T47D (cell line): Measurements from ENCODE around the gene ABR.

Experiments
- DNase-seq, 2 experiments: peaks; one replicate each; pipeline versions ENCODE4 v3.0.0 to v3.0.0-alpha.2; 2011 to 2012; ENCODE audit warnings: low read depth in 1 of 2, low spot score in 1 of 2
- JUND ChIP-seq: IDR thresholded peaks from 2 replicates; pipeline ENCODE4 v1.6.1; 2012; ENCODE audit warnings: low read depth
- in situ Hi-C: cut with HindIII; loops from 2 replicates; pipeline ENCODE4 v1.10.0; 2016; ENCODE audit warnings: low sequenced_read_pairs, low pct_unique_long_range_greater_than_20kb

ABR gene

DNA sequence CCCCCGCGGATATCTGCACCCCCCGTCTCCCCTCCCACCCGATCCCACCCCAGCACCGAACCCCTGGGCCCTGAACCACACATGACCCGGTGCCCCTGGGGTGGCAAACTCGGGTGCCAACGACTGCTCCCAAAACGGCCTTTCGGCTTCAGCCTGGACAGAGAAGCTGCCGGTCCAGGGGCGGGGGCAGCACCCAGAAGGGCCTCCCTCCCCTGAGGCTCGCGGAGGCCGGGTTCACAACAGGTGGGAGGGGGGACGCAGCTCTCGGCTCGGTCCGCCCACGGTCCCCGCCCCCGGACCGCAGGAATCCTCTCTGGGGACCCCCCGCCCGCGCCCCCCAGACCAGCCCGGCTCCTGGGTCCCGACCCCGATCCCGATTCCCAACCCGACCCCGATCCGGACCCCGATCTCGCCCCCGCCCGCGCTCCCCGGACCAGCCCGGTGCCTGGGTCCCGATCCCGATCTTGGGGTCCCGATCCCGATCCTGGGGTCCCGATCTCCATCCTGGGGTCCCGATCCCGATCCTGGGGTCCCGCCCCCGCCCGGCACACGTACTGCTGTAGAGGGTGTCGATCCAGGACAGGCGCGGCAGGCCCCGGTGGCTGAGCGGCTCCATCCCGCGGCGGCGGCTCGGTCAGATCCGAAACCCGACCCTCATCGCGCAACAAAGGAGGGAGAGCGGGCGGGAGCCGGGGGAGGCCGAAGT is 516 bp downstream of the ABR start:
- no peak for TF ChIP-seq JUND
- in situ Hi-C loops: no loop called here
- DNase-seq: no peak

DNA sequence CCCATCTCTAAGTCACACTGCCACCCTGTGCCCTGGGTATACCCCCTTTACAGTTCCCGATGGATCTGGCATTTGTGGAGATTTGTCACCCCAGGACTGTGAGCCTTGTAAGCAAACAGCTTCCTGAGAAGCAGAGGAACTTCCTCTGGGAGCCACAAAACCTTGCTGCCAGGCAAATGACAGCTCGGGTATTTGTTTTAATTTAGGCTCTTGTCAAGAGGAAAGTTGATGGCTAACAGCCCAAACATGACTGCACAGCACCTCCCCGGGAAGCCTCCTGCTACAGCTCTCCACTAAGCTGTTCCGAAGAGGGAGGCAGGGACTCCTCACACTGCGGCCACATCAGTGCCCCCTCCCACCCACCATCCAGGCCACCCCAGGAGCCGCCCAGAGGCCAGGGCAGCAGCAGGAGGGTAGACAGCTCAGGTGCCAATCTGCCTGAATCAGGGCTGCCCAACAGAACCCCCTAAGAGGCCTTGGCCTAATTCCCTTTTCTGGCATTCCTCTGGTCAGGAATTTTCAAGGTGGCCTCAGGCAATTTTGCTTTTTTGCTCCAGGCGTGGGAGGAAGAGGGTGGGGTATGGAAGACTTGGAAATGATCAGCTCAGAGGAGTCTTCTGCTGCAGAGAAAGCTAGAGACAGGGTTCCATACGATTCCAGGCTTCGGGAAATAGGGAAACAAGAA is 2.6 kb downstream of the ABR start:
- no peak for TF ChIP-seq JUND
- in situ Hi-C loops: no loop called here
- DNase-seq: peak in 1 of 2 experiments; percentile 23

DNA sequence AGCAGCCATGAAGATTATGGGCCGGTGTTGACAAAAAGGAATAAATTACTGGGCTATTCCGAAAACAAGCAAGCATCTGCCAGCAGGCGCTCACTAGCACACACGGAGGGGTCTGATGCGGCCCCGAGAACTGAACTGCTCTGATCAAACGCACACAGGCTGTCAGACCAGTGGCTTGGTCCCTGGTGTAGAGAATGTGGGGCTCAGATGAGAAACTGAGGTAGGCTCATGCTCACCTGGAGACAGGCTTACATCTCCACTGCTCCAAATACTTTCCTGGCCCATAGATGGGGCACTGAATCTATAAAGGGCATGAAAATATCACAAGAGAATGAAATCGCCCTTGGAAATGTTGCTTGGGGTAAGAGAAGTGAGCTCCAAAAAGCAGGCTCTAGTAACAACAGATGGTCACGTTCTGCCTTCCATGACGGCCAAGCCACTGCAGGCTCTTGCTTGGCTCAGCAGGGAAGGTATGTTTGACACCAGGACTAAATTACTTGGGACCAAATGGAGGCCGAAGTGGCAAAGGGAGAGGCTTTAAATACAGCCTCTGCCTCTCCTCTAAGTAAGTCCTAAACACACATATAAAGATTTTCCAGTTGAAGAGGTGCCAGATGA is 5.4 kb downstream of the ABR start:
- in situ Hi-C loops: no loop called here
- no peak for DNase-seq
- TF ChIP-seq JUND: no peak

DNA sequence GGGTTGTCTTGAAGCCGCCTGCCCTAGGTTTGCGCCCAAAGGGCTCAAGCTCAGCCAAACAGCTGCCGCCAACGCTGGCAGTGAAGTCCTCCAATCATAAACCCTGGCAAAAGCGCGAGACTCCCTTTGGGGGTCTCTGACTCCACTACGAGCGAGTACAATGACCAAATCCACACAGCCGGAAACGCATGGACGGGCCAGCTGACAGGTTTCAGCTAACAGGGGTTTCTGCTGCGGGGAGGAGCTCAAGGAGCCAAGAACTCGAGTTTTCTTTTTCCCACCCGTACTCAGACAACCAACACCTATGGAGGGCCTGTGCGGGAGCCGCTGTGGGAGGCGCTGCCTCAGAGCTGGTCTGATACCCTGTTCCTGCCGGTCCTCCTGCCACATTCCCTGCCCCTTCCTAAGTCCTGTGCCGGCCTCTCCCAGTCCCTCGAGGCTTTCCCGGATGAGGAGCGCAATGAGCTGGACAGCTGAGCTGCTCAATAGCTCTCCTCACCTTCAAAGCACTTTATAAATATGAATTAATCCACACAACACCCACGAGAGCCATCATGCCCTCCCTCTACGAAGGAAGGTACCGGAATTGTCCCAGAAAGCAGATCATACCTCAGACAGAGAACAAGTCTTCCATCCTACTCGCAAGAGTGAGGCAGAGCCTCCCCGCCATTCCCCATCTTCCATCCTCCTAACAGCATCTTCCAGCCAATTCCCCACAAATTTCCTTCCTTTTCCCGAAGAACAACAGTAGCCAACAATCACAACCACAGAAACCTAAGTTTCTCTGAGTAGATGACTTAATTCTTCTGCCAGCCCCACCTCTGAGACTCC is 6.1 kb downstream of the ABR start:
- in situ Hi-C loops: no loop called here
- no peak for DNase-seq

DNA sequence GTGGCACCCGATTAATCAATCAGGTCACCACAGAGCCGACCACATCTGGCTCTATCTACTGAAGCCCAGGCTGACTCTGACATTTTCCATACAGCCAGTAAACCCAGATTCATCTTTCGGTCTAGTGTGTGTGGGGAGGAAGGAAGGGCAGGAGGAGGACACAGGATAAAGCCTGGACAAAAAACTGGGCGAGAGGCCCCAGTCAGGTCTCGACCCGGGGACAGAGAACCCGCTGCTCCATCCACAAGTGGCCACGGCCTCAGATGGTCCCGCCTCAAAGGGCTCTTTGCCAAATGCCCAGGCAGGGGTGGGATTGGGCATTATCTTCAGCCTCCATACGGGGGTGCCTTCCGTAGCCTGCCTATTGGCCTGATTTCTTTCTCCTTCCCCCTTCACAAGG is 7.8 kb downstream of the ABR start:
- no peak for TF ChIP-seq JUND
- in situ Hi-C loops: no loop called here
- DNase-seq: no peak

More for the DNA sequence above, 6.1 kb downstream of the ABR start:
- TF ChIP-seq JUND: no peak

DNA sequence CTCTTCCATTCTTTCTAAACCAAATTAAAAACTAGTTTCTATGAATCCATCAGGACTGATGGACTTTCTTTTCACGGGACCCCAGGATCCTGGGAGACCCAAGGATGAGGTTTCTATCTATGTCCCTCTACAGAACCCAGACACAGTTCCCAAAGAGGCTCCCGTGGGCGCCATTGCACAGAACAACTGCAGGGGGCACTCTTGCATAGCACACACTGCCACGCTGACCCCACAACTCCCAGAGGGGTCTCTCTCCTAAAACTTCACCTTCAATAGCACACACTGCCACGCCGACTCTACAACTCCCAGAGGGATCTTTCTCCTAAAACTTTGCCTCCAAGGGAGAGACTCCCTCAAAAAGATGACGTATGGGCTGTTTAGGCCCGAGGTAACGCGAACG is 9.0 kb downstream of the ABR start:
- no peak for DNase-seq
- in situ Hi-C loops: no loop called here
- TF ChIP-seq JUND: no peak

DNA sequence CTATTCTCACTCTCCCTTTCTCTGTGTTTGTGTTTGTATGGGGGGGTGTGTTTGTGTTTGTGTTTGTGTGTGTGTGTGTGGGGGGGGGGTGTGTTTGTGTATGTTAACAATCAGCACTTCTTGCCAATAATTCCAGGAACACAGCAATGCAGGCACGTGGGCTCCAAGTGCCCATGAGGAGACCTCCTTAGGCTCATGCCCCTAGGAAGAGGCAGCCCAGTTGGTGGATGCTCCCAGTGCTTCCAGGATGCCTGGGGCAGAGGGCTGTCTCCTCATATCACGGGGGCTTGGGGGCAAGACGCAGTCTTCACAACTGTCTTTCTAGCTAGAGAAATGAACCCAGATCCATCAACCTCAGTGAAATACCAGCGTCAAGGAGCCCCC is 9.9 kb downstream of the ABR start:
- no peak for DNase-seq
- in situ Hi-C loops: no loop called here
- no peak for TF ChIP-seq JUND

DNA sequence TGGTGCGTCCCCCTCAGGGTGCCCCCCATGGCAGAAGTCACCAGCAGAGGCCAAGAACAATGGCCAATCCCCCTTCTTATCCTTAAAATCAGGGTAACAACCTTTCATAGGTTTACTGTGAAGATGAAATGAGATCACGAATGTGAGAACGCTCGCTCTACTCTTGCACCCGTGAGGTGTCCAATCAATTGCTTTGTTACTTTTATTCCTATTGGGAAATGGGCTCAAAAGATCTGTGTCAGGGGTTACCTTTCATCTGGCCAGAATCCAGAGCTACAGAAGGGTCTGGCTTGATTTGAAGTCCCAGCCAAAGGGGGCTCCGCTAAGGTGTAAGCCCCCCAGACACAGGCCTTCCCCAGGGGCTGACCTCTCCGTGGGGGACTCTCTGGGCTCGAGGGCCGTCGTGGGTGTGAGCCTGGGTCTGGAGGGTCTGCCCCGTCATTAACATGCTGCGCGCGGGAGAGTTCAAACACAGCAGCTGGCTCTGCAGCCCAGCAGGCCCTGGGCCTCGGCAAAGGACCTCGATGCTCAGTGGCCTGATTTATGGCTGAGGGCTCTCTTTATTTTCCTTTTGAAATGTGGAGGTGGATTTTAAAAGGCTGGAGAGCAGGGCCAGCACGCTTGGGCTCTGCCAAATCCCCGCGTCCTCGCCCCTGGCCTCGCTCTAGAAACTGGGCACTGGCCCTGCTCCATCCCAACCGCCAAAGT is 10.4 kb downstream of the ABR start:
- in situ Hi-C loops: no loop called here
- TF ChIP-seq JUND: no peak
- DNase-seq: no peak

DNA sequence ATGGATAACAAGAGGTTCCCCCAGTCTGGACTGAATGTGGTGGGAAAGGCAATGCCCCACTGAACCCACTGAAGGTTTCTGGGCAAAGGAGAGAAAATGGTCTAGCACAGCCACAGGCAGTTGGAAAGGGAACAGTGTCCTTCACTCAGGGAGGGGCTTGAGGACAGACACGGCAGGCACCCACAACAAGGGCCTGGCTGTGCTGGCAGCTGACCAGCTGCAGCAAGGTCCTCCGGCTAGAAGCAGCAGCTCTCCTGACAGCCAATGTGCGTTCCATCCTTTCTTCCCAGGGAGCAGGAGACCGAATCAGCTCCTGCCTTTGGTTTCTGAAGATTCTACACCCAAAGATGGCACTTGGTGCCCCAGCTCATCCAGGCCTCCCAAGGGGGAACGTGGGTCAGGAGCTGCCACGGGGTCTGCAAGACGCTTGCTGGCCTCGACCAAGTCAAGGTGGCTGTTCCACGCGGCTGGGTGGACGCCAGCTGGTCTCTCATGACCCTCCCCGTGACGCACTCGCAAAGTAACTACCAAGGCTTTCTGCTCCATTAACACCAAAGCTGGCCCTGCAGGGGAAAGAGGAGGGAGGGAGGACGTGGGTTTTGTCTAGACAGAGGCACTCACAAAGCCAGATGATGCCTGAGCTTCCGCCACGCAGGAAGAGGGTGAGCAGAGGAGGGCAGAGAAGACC is 11.1 kb downstream of the ABR start:
- DNase-seq: no peak
- no peak for TF ChIP-seq JUND
- in situ Hi-C loops: no loop called here

DNA sequence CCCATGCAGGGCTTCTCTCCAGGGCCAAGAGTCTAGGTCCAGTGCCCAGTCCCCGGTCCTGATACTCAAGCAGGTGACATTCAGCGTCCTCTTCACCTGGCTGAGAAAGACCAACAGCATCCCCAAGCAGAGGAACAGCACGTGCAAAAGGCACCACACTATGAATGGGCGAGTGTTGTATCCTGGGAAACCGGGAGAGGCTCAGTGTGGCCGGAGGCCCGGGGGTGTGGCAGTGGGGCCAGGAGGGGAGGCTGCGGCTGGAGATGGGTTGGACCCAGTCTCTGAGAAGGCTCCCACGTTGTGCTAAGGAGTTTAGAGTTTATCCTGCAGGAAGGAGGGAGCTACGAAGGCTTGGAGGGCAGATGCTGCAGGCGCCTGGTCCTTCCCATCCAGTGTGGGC is 13.5 kb downstream of the ABR start:
- no peak for TF ChIP-seq JUND
- DNase-seq: no peak
- in situ Hi-C loops: no loop called here

DNA sequence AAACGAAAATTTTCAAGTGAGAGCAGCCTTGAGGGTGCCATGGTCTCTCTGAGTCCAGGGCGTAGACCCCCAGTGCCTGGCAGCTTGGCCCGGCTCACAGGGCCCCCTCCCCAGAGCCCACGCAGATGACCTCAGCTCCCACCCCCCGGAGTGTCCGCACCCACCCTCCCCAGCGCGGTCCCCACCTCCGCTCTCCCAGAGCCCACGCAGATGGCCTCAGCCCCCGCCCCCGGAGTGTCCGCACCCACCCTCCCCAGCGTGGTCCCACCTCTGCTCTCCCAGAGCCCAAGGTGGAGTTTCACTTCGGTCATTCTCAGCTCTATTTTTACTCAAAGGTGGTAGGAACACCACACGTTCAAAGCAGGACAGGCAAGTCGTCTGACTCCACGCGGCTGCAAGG is 13.9 kb downstream of the ABR start:
- in situ Hi-C loops: no loop called here
- DNase-seq: no peak
- TF ChIP-seq JUND: no peak
